ENCODE results near the gene CMTM8. TPM values are rescaled to one million over a fixed set of nuclear protein-coding genes. Genes with fewer than 3 reads are reported as not detected.

CMTM8 gene
- total and polyA plus RNA-seq, 2 donors: 4.1 to 16.2 TPM

DNA sequence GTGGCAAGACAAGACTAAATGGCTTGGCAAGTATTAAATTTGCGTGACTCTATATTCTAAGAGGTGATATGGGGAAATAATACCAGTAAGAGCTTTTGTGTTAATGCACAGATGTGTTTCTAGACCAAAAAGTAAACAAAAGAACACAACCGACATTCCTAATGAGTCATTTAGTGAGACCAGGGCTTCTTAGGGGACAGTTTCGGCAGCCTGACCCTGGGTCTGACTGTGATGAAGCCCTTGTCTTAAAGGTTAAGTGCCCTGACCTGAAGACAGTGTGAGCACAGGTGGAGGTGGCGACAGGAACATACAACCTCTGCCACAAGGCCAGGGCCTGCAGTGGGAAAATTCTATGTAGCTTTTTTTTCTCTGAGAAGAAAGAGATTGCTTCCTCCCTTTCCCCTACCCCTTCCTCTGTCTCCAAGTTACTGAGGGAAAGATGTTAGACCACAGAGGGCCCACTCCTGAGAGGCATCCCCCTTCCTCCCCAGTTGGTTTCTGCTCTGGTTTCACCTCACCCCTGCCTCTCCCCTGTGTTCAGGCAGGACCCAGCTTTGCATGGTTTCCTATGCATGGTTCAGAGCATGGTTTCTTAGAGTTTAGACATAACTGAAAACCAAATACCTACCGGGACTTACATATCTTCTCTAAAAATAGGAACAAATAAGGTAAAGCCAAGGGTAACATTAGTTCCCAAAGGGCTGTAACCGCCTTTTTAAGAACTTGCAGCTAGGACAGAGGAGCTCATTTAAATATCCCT is 128.3 kb downstream of the CMTM8 start:
- Histone ChIP-seq H3K4me1 (ENCODE audit: control insufficient read depth in 2 of 2, insufficient read depth in 2 of 2, low read length in 2 of 2) (peaks cover 7 to 75% of the 10 kb centered on the region in 2 donors), H3K27ac (ENCODE audit: low read depth in 1 of 2, low read length in 1 of 2) (peak overlapping the region; percentile 61 to 93), H3K27me3 (ENCODE audit: control insufficient read depth in 2 of 2, insufficient read depth in 1 of 2, low read length in 1 of 2) (no peaks in the 10 kb centered on the region), H3K9me3 (ENCODE audit: control insufficient read depth in 2 of 2, insufficient read depth in 1 of 2, low read length in 1 of 2) (no peaks in the 10 kb centered on the region), H3K4me3 (ENCODE audit: low read length in 2 of 2) (peak overlapping the region in 1 of 2 donors; percentile 44), H3K36me3 (ENCODE audit: control insufficient read depth in 2 of 2, insufficient read depth in 2 of 2, low read length in 1 of 2) (no peaks in the 10 kb centered on the region)
- 52% methylated on average over 6 of the region's 6 CpGs for WGBS
- peak in 4 of 9 donors; percentile 50 to 78 (median 54) for DNase-seq (ENCODE audit: low read depth in 6 of 9, low spot score in 9 of 9)

DNA sequence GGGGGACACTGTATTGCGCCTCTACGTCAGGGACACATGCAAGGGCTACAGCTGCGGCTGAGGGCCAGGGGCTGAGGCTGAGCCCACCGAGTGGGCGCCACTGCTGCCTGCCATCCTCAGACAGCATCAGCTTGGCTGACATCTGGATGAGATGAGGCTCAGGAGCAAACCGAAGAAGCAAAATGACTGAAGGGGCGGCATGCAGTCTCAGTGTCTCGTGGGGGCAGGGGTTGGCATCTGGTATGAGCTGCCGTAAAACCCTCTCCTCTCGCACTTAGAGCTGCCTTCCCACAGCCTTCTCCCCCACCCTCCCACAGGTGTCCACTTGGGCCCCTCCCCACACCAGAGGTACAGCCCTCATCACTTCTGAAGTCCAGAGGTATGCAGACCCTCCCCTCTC is 129.0 kb downstream of the CMTM8 start:
- H3K36me3 ChIP-seq (ENCODE audit: control insufficient read depth in 2 of 2, insufficient read depth in 2 of 2, low read length in 1 of 2): no peaks in the 10 kb centered on the region
- H3K4me3 ChIP-seq (ENCODE audit: low read length in 2 of 2): peak overlapping the region in 1 of 2 donors; percentile 44
- DNase-seq (ENCODE audit: low read depth in 6 of 9, low spot score in 9 of 9): peak in 4 of 9 donors; percentile 52 to 81 (median 58)
- peak overlapping the region; percentile 61 to 93 for H3K27ac ChIP-seq (ENCODE audit: low read depth in 1 of 2, low read length in 1 of 2)
- no peaks in the 10 kb centered on the region for H3K27me3 ChIP-seq (ENCODE audit: control insufficient read depth in 2 of 2, insufficient read depth in 1 of 2, low read length in 1 of 2)
- no peaks in the 10 kb centered on the region for H3K9me3 ChIP-seq (ENCODE audit: control insufficient read depth in 2 of 2, insufficient read depth in 1 of 2, low read length in 1 of 2)
- peaks cover 13 to 81% of the 10 kb centered on the region in 2 donors for H3K4me1 ChIP-seq (ENCODE audit: control insufficient read depth in 2 of 2, insufficient read depth in 2 of 2, low read length in 2 of 2)
- 70% methylated on average over 10 of the region's 10 CpGs for WGBS

DNA sequence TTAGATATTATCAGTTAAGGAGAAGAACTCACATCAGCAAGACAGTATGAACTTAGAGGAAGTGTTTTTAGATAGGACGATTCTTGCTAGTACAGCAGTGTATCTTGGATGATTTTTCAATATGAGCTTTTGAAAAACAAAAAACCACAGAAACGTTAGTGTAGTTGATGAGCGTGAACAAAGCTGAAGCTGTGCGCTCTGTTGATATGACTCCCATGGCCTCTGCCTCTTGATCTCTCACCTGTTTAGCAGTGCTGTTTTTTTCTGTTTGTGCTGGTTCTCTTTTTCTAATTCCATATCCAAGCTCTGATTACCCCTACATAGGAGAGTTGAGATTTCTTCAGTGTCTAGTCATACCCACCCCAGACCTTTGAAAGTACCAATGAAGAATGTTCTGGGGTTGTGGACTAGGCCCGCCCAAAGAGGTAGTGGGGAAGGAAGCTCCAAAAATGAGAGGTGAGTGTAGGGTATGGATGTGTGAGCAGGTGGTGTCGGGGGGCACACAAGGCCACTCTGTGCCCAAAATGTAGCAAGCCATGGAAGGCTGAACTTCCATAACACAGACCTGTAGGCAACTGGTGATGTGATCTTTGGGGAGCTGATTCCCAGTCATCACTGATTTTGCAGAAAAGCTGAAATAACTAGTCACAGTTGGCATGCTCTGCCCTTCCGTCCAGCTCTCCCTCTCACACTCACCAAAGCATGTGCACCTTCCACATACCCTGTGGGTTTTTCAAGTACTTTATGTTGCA is 133.2 kb downstream of the CMTM8 start:
- no peak overlapping the region for H3K4me3 ChIP-seq (ENCODE audit: low read length in 2 of 2)
- WGBS: 34% methylated on average over 7 of the region's 7 CpGs
- peak in 8 of 9 donors; percentile 57 to 93 (median 78) for DNase-seq (ENCODE audit: low read depth in 6 of 9, low spot score in 9 of 9)
- no peaks in the 10 kb centered on the region for H3K9me3 ChIP-seq (ENCODE audit: control insufficient read depth in 2 of 2, insufficient read depth in 1 of 2, low read length in 1 of 2)
- H3K27ac ChIP-seq (ENCODE audit: low read depth in 1 of 2, low read length in 1 of 2): peak overlapping the region; percentile 98 to 99
- no peaks in the 10 kb centered on the region for H3K27me3 ChIP-seq (ENCODE audit: control insufficient read depth in 2 of 2, insufficient read depth in 1 of 2, low read length in 1 of 2)
- no peaks in the 10 kb centered on the region for H3K36me3 ChIP-seq (ENCODE audit: control insufficient read depth in 2 of 2, insufficient read depth in 2 of 2, low read length in 1 of 2)
- H3K4me1 ChIP-seq (ENCODE audit: control insufficient read depth in 2 of 2, insufficient read depth in 2 of 2, low read length in 2 of 2): peaks cover 26 to 80% of the 10 kb centered on the region in 2 donors

DNA sequence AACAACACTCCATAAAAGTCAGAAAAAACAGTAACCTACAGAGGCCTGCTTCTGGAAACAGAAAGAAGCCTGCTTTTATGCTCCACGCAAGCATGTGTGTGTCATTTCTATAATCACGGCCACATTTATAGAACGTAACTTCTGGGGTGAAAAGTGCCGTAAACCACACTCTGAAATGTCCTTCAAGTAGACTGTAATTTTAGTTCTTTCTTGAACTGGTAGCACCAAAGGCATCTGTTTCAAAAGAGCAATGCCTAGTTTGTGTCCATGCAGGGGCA is 133.7 kb downstream of the CMTM8 start:
- DNase-seq (ENCODE audit: low read depth in 6 of 9, low spot score in 9 of 9): peak in 2 of 9 donors; percentile 28 to 70
- Histone ChIP-seq H3K4me1 (ENCODE audit: control insufficient read depth in 2 of 2, insufficient read depth in 2 of 2, low read length in 2 of 2) (peaks cover 26 to 75% of the 10 kb centered on the region in 2 donors), H3K36me3 (ENCODE audit: control insufficient read depth in 2 of 2, insufficient read depth in 2 of 2, low read length in 1 of 2) (no peaks in the 10 kb centered on the region), H3K9me3 (ENCODE audit: control insufficient read depth in 2 of 2, insufficient read depth in 1 of 2, low read length in 1 of 2) (no peaks in the 10 kb centered on the region), H3K4me3 (ENCODE audit: low read length in 2 of 2) (no peak overlapping the region), H3K27ac (ENCODE audit: low read depth in 1 of 2, low read length in 1 of 2) (peak overlapping the region; percentile 98 to 99), H3K27me3 (ENCODE audit: control insufficient read depth in 2 of 2, insufficient read depth in 1 of 2, low read length in 1 of 2) (no peaks in the 10 kb centered on the region)
- WGBS: 71% methylated on average over 4 of the region's 4 CpGs

DNA sequence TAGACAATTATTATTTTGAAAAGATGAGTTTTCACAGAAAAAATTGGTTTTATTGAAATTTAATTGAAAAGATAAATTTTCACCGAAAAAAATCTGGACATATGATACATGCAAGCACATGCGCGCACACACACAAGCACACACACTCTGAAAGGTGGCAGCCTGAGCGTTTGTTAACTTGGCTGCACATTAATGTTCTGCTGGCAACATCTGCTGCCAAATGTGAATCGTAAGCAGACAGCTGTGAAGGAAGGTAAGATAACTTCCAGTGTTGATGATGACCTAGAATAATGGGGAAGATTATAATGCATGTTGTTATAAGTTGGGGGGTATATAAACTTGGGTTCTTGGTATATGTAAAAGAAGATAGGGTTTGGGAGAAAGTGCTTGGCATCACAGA is 134.8 kb downstream of the CMTM8 start:
- 71% methylated on average over 5 of the region's 5 CpGs for WGBS
- DNase-seq (ENCODE audit: low read depth in 6 of 9, low spot score in 9 of 9): peak in 3 of 9 donors; percentile 57 to 79 (median 57)
- Histone ChIP-seq H3K9me3 (ENCODE audit: control insufficient read depth in 2 of 2, insufficient read depth in 1 of 2, low read length in 1 of 2) (no peaks in the 10 kb centered on the region), H3K4me1 (ENCODE audit: control insufficient read depth in 2 of 2, insufficient read depth in 2 of 2, low read length in 2 of 2) (peaks cover 26 to 65% of the 10 kb centered on the region in 2 donors), H3K27ac (ENCODE audit: low read depth in 1 of 2, low read length in 1 of 2) (peak overlapping the region in 1 of 2 donors; percentile 99), H3K4me3 (ENCODE audit: low read length in 2 of 2) (no peak overlapping the region), H3K27me3 (ENCODE audit: control insufficient read depth in 2 of 2, insufficient read depth in 1 of 2, low read length in 1 of 2) (no peaks in the 10 kb centered on the region), H3K36me3 (ENCODE audit: control insufficient read depth in 2 of 2, insufficient read depth in 2 of 2, low read length in 1 of 2) (no peaks in the 10 kb centered on the region)

DNA sequence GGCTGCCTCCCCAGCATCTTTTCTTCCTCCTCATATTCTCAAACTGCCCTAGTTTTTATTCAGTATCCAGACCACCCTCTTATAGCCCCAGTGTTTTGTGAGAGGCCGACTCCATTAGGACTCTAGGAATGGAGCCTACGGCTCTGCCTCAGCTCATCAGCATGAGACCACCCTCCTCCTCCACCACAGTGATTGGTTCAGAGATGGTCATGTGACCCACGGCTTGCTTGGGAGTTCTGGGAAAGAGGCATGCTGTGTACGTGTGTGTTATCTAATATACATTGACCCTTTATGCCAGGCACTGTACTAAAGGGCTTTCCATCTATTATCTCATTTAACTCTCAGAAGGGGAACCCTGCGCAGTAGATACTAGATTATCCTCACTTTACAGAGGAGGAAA is 135.4 kb downstream of the CMTM8 start:
- Histone ChIP-seq H3K4me1 (ENCODE audit: control insufficient read depth in 2 of 2, insufficient read depth in 2 of 2, low read length in 2 of 2) (peaks cover 26 to 59% of the 10 kb centered on the region in 2 donors), H3K27ac (ENCODE audit: low read depth in 1 of 2, low read length in 1 of 2) (peak overlapping the region in 1 of 2 donors; percentile 99), H3K27me3 (ENCODE audit: control insufficient read depth in 2 of 2, insufficient read depth in 1 of 2, low read length in 1 of 2) (no peaks in the 10 kb centered on the region), H3K9me3 (ENCODE audit: control insufficient read depth in 2 of 2, insufficient read depth in 1 of 2, low read length in 1 of 2) (no peaks in the 10 kb centered on the region), H3K36me3 (ENCODE audit: control insufficient read depth in 2 of 2, insufficient read depth in 2 of 2, low read length in 1 of 2) (no peaks in the 10 kb centered on the region), H3K4me3 (ENCODE audit: low read length in 2 of 2) (no peak overlapping the region)
- no peak for DNase-seq (ENCODE audit: low read depth in 6 of 9, low spot score in 9 of 9)
- WGBS: 95% methylated on average over 5 of the region's 5 CpGs

DNA sequence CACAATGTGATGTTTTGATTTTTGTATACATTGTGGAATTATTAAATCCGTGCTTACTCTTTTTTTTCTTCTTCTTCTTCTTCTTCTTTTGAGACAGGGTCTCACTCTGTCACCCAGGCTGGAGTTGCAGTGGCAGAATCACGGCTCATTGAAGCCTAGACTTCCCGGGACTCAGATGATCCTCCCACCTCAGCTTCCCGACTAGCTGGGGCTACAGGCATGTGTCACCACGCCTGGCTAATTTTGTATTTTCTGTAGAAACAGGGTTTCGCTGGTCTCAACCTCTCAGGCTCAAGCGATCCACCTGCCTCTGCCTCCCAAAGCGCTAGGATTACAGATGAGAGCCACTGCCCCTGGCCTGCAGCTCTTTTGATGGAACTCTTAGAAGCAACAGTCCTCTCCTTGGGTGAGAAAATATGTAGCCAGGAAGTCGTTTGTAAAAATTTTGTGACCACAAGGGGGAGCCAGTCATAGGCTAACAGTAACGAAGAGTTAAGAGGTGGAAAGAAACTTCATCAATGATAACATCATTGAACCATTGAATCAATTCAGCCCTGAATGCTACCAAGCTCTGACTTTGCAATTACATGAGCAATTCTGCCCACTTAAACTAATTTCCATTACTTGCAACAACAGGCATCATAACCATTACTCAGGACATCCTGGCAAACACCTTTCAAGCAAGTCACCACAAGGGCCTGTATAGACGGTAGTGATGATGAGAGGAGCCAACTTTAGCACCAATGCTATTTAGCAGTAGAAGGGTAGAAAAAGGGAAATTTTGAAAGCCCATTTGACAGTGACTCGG is 136.5 kb downstream of the CMTM8 start:
- peaks cover 26 to 52% of the 10 kb centered on the region in 2 donors for H3K4me1 ChIP-seq (ENCODE audit: control insufficient read depth in 2 of 2, insufficient read depth in 2 of 2, low read length in 2 of 2)
- H3K36me3 ChIP-seq (ENCODE audit: control insufficient read depth in 2 of 2, insufficient read depth in 2 of 2, low read length in 1 of 2): no peaks in the 10 kb centered on the region
- DNase-seq (ENCODE audit: low read depth in 6 of 9, low spot score in 9 of 9): peak in 8 of 9 donors; percentile 80 to 93 (median 90)
- no peaks in the 10 kb centered on the region for H3K27me3 ChIP-seq (ENCODE audit: control insufficient read depth in 2 of 2, insufficient read depth in 1 of 2, low read length in 1 of 2)
- no peak overlapping the region for H3K4me3 ChIP-seq (ENCODE audit: low read length in 2 of 2)
- 74% methylated on average over 12 of the region's 12 CpGs for WGBS
- H3K9me3 ChIP-seq (ENCODE audit: control insufficient read depth in 2 of 2, insufficient read depth in 1 of 2, low read length in 1 of 2): no peaks in the 10 kb centered on the region
- H3K27ac ChIP-seq (ENCODE audit: low read depth in 1 of 2, low read length in 1 of 2): peak overlapping the region; percentile 46 to 55

DNA sequence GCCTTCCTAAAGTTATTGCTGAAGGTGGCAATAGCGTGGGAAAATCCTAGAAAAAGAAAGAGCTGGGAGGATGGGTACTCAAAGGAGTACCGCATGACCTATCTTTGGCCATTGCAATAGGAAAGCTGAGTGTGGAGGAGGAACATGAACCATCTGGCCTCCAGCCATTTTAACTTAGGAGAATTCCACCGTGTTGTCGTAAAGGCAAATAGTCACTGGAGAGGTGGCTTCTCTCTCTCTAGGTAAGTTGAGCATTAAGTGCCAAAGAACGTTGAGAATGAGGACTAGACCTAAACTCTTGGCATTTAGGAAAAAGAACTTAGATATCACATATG is 137.1 kb downstream of the CMTM8 start:
- Histone ChIP-seq H3K27ac (ENCODE audit: low read depth in 1 of 2, low read length in 1 of 2) (no peak overlapping the region), H3K4me1 (ENCODE audit: control insufficient read depth in 2 of 2, insufficient read depth in 2 of 2, low read length in 2 of 2) (peaks cover 26 to 47% of the 10 kb centered on the region in 2 donors), H3K27me3 (ENCODE audit: control insufficient read depth in 2 of 2, insufficient read depth in 1 of 2, low read length in 1 of 2) (no peaks in the 10 kb centered on the region), H3K4me3 (ENCODE audit: low read length in 2 of 2) (no peak overlapping the region), H3K9me3 (ENCODE audit: control insufficient read depth in 2 of 2, insufficient read depth in 1 of 2, low read length in 1 of 2) (no peaks in the 10 kb centered on the region), H3K36me3 (ENCODE audit: control insufficient read depth in 2 of 2, insufficient read depth in 2 of 2, low read length in 1 of 2) (no peaks in the 10 kb centered on the region)
- 97% methylated on average over 5 of the region's 5 CpGs for WGBS
- no peak for DNase-seq (ENCODE audit: low read depth in 6 of 9, low spot score in 9 of 9)

DNA sequence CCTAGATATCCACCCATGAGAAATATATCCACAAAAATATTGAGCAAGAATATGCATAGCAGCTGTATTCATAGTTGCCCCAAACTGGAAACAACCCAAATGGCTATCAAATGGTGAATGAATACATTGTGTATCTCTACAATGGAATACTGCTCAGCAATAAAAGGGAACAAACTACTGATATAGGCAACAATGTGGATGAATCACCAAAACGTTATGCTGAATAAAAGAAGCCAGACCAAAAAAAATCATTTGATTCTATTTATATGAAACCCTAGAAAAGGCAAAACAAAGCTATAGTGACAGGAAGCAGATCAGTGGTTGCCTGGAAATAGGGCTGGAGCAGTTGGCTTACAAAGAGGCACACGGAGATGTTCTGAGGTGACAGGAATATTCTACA is 137.6 kb downstream of the CMTM8 start:
- WGBS: 67% methylated on average over 2 of the region's 2 CpGs
- Histone ChIP-seq H3K36me3 (ENCODE audit: control insufficient read depth in 2 of 2, insufficient read depth in 2 of 2, low read length in 1 of 2) (no peaks in the 10 kb centered on the region), H3K27ac (ENCODE audit: low read depth in 1 of 2, low read length in 1 of 2) (no peak overlapping the region), H3K4me1 (ENCODE audit: control insufficient read depth in 2 of 2, insufficient read depth in 2 of 2, low read length in 2 of 2) (peaks cover 22 to 42% of the 10 kb centered on the region in 2 donors), H3K27me3 (ENCODE audit: control insufficient read depth in 2 of 2, insufficient read depth in 1 of 2, low read length in 1 of 2) (no peaks in the 10 kb centered on the region), H3K4me3 (ENCODE audit: low read length in 2 of 2) (no peak overlapping the region), H3K9me3 (ENCODE audit: control insufficient read depth in 2 of 2, insufficient read depth in 1 of 2, low read length in 1 of 2) (no peaks in the 10 kb centered on the region)
- DNase-seq (ENCODE audit: low read depth in 6 of 9, low spot score in 9 of 9): no peak
